CD14-positive monocyte (primary cell): Measurements from ENCODE around the gene C5AR2. TPM values are rescaled to one million over a fixed set of nuclear protein-coding genes. Genes with fewer than 3 reads are reported as not detected.

Experiments used
- DNase-seq, 3 donors: peaks; one replicate each; pipeline ENCODE4 v3.0.0-alpha.2; 2011 to 2022
- H2AFZ ChIP-seq: 2 replicates; pipeline ENCODE4 v1.6.0; 2012; ENCODE audit warnings: mild to moderate bottlenecking, low read depth, low read length, inconsistent platforms; ENCODE audit not compliant: insufficient read depth, poor library complexity, severe bottlenecking
- H3K27ac ChIP-seq, 2 donors: 1 replicate in 1 of 2; 2 replicates in 1 of 2; pipeline ENCODE4 v1.5.1; 2012 to 2013; ENCODE audit warnings: low read length in 2 of 2, control low read depth in 1 of 2, inconsistent platforms in 1 of 2, low read depth in 1 of 2, mild to moderate bottlenecking in 1 of 2
- H3K27me3 ChIP-seq, 2 donors: one replicate each; pipeline versions ENCODE4 v1.6.0 to v1.6.1; 2011 to 2013; ENCODE audit warnings: low read length in 2 of 2; ENCODE audit not compliant: control insufficient read depth in 2 of 2, insufficient read depth in 2 of 2
- H3K36me3 ChIP-seq, 2 donors: replicated peaks in 1 of 2; 1 replicate in 1 of 2; 2 replicates in 1 of 2; pipeline versions ENCODE4 v1.5.1 to v1.6.1; 2012 to 2013; ENCODE audit warnings: low read length in 2 of 2, control low read depth in 1 of 2, inconsistent platforms in 1 of 2, mild to moderate bottlenecking in 1 of 2; ENCODE audit not compliant: insufficient read depth in 2 of 2, control insufficient read depth in 1 of 2
- H3K4me1 ChIP-seq, 2 donors: 1 replicate in 1 of 2; 2 replicates in 1 of 2; pipeline versions ENCODE4 v1.5.1 to v1.6.1; 2012 to 2013; ENCODE audit warnings: low read length in 2 of 2, control low read depth in 1 of 2, inconsistent platforms in 1 of 2, mild to moderate bottlenecking in 1 of 2, moderate library complexity in 1 of 2; ENCODE audit not compliant: insufficient read depth in 2 of 2, control insufficient read depth in 1 of 2
- H3K4me2 ChIP-seq: replicated peaks from 2 replicates; pipeline ENCODE3; 2012; ENCODE audit warnings: low read length, moderate library complexity, mild to moderate bottlenecking; ENCODE audit not compliant: poor library complexity, severe bottlenecking; ENCODE audit errors: extremely low read depth
- H3K4me3 ChIP-seq, 3 experiments: fragments of 200-600 bp in 1 of 3; sonication (generic) in 1 of 3; replicated peaks in 1 of 3; 1 replicate in 2 of 3; 2 replicates in 1 of 3; pipeline ENCODE4 v1.5.1; 2011 to 2013; ENCODE audit warnings: low read length in 3 of 3, mild to moderate bottlenecking in 3 of 3, control low read depth in 2 of 3, low read depth in 2 of 3, inconsistent platforms in 1 of 3, moderate library complexity in 1 of 3
- H3K79me2 ChIP-seq: 2 replicates; pipeline ENCODE4 v1.6.0; 2012; ENCODE audit warnings: mild to moderate bottlenecking, control low read depth, inconsistent platforms, low read length, moderate library complexity; ENCODE audit not compliant: insufficient read depth
- H3K9ac ChIP-seq: 2 replicates; pipeline ENCODE4 v1.6.0; 2017; ENCODE audit warnings: low read length, mild to moderate bottlenecking; ENCODE audit not compliant: insufficient read depth, poor library complexity, severe bottlenecking
- H3K9me3 ChIP-seq, 2 donors: replicated peaks in 1 of 2; 1 replicate in 1 of 2; 2 replicates in 1 of 2; pipeline versions ENCODE4 v1.5.1 to v1.6.1; 2012 to 2013; ENCODE audit warnings: low read length in 2 of 2, control low read depth in 1 of 2; ENCODE audit not compliant: control insufficient read depth in 1 of 2, insufficient read depth in 1 of 2
- H4K20me1 ChIP-seq: 2 replicates; pipeline ENCODE4 v1.6.0; 2012; ENCODE audit warnings: mild to moderate bottlenecking, low read length, control low read depth, moderate library complexity; ENCODE audit not compliant: insufficient read depth
- H3K27ac Mint-ChIP-seq, 7 donors: one replicate each; pipeline ENCODE4 v1.8.0; 2020; ENCODE audit warnings: mild to moderate bottlenecking in 7 of 7, mixed read lengths in 7 of 7, moderate library complexity in 6 of 7, inconsistent platforms in 2 of 7
- H3K27me3 Mint-ChIP-seq, 3 donors: one replicate each; pipeline ENCODE4 v1.8.0; 2021 to 2022; ENCODE audit warnings: low read depth in 3 of 3, mild to moderate bottlenecking in 3 of 3, mixed read lengths in 3 of 3, moderate library complexity in 3 of 3, inconsistent platforms in 1 of 3
- H3K36me3 Mint-ChIP-seq, 2 donors: one replicate each; pipeline ENCODE4 v1.8.0; 2020; ENCODE audit warnings: mixed read lengths in 2 of 2, inconsistent platforms in 1 of 2, mild to moderate bottlenecking in 1 of 2
- H3K4me1 Mint-ChIP-seq: one replicate; pipeline ENCODE4 v1.8.0; 2020; ENCODE audit warnings: mild to moderate bottlenecking, mixed read lengths
- H3K4me3 Mint-ChIP-seq, 2 donors: one replicate each; pipeline ENCODE4 v1.8.0; 2020; ENCODE audit warnings: mild to moderate bottlenecking in 2 of 2, mixed read lengths in 2 of 2, moderate library complexity in 1 of 2
- H3K9me3 Mint-ChIP-seq, 7 donors: one replicate each; pipeline ENCODE4 v1.8.0; 2020 to 2022; ENCODE audit warnings: mixed read lengths in 7 of 7, mild to moderate bottlenecking in 6 of 7, moderate library complexity in 6 of 7, inconsistent platforms in 2 of 7
- WGBS: methylation state at CpG from one replicate; pipeline ENCODE4 v1.1.5; 2013; ENCODE audit warnings: missing lambda C conversion rate; ENCODE audit not compliant: insufficient coverage; 5-methylcytosine and 5-hydroxymethylcytosine counted together
- intact Hi-C, 2 donors: fragments of 100-400 bp; cut with micrococcal nuclease; formaldehyde crosslinking; loops; one replicate each; pipeline versions ENCODE4 v1.15.0 to v1.15.1; 2023
- polyA plus RNA-seq, 3 donors: library from polyadenylated mRNA; depleted of rRNA in 1 of 3; unstranded in 2 of 3; stranded (reverse) in 1 of 3; fragments of 300-500 nt in 2 of 3; fragments of >200 nt in 1 of 3; fragmentation: Illumina TruSeq in 2 of 3; gene quantifications; 1 replicate in 2 of 3; 2 replicates in 1 of 3; pipeline ENCODE4 v1.2.3, GENCODE V29; 2012 to 2021
- TF ChIP-seq, protein P1 (sequence below): fragments of 200-600 bp; IDR thresholded peaks from one replicate; pipeline ENCODE4 v1.8.0; 2022; ENCODE audit warnings: antibody characterized with exemption, mild to moderate bottlenecking

The C5AR2 gene
- polyA plus RNA-seq, 3 donors, result 2.4 to 46.9 (median 4.3) TPM

- peak; percentile 97 to 99 (median 99) for DNase-seq
- peaks cover 82% of the 10 kb centered on the region for H4K20me1 ChIP-seq
- Mint-ChIP-seq H3K27ac (peak overlapping the region; percentile 99 to 100 (median 100)), H3K4me1 (peaks cover 75% of the 10 kb centered on the region), H3K9me3 (peaks cover 0 to 13% (median 8%) of the 10 kb centered on the region in 7 donors), H3K4me3 (peak overlapping the region; percentile 81 to 89), H3K27me3 (peaks cover 3 to 14% (median 6%) of the 10 kb centered on the region in 3 donors), H3K36me3 (peaks cover 86 to 93% of the 10 kb centered on the region in 2 donors)
- H3K9ac ChIP-seq, result peak overlapping the region; percentile 32
- peaks cover 85% of the 10 kb centered on the region for H3K79me2 ChIP-seq
- 5% methylated on average over 9 of the region's 12 CpGs for WGBS
- H3K27me3 ChIP-seq, result no peaks in the 10 kb centered on the region
- H3K4me1 ChIP-seq, result peaks cover 68 to 87% of the 10 kb centered on the region in 2 donors
- peaks cover 28 to 61% of the 10 kb centered on the region in 2 donors for H3K36me3 ChIP-seq
- H3K4me2 ChIP-seq, result peak overlapping the region; percentile 57
- H3K9me3 ChIP-seq, result no peaks in the 10 kb centered on the region
- peak overlapping the region in 2 of 3 experiments; percentile 5 to 92 for H3K4me3 ChIP-seq
- TF ChIP-seq, protein P1, sequence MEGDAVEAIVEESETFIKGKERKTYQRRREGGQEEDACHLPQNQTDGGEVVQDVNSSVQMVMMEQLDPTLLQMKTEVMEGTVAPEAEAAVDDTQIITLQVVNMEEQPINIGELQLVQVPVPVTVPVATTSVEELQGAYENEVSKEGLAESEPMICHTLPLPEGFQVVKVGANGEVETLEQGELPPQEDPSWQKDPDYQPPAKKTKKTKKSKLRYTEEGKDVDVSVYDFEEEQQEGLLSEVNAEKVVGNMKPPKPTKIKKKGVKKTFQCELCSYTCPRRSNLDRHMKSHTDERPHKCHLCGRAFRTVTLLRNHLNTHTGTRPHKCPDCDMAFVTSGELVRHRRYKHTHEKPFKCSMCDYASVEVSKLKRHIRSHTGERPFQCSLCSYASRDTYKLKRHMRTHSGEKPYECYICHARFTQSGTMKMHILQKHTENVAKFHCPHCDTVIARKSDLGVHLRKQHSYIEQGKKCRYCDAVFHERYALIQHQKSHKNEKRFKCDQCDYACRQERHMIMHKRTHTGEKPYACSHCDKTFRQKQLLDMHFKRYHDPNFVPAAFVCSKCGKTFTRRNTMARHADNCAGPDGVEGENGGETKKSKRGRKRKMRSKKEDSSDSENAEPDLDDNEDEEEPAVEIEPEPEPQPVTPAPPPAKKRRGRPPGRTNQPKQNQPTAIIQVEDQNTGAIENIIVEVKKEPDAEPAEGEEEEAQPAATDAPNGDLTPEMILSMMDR, result no peak
- intact Hi-C loops, result loop anchor here in 1 of 2 donors (1.0 kb wide), 1 partner anchor 9 kb away; no protein-coding TSS in a partner anchor
- H2AFZ ChIP-seq, result no peak overlapping the region
- H3K27ac ChIP-seq, result peak overlapping the region; percentile 92 to 93
Observed at GRCh38 chr19:47315125-47315821, 16.7 kb upstream of the C5AR2 start.

DNA sequence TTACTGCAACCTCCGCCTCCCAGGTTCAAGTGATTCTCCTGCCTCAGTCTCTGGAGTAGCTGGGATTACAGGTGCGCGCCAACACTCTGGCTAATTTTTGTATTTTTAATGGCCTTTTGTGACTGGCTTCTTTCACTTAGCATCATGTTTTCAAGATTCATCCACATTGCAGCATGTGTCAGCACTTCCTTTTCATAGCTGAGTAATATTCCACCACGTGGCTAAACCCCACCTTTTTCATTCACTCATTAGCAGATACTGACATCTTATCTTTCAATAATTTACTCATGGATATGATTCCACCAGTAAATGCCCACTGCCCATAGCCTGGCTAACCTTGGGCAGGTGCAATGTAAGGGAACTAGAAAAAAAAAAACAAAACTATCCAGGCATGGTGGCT lies 15.5 kb upstream of the C5AR2 start:
- H3K27me3 ChIP-seq, result no peaks in the 10 kb centered on the region
- peak in 1 of 3 donors; percentile 46 for DNase-seq
- Mint-ChIP-seq H3K27me3 (peaks cover 2 to 14% (median 8%) of the 10 kb centered on the region in 3 donors), H3K4me1 (peaks cover 72% of the 10 kb centered on the region), H3K9me3 (peaks cover 3 to 16% (median 6%) of the 10 kb centered on the region in 7 donors), H3K27ac (peak overlapping the region; percentile 99 to 100 (median 100)), H3K4me3 (peak overlapping the region; percentile 7 to 81), H3K36me3 (peaks cover 85 to 94% of the 10 kb centered on the region in 2 donors)
- H3K36me3 ChIP-seq, result peaks cover 39 to 72% of the 10 kb centered on the region in 2 donors
- peak overlapping the region; percentile 57 for H3K4me2 ChIP-seq
- H3K4me1 ChIP-seq, result peaks cover 65 to 87% of the 10 kb centered on the region in 2 donors
- peak overlapping the region in 1 of 3 experiments; percentile 50 for H3K4me3 ChIP-seq
- peaks cover 81% of the 10 kb centered on the region for H3K79me2 ChIP-seq
- H2AFZ ChIP-seq, result no peak overlapping the region
- intact Hi-C loops, result no loop called here
- no peak overlapping the region for H3K9ac ChIP-seq
- TF ChIP-seq, protein P1, result no peak
- peaks cover 82% of the 10 kb centered on the region for H4K20me1 ChIP-seq
- 58% methylated on average over 2 of the region's 4 CpGs for WGBS
- H3K9me3 ChIP-seq, result no peaks in the 10 kb centered on the region
- H3K27ac ChIP-seq, result peak overlapping the region; percentile 92 to 93
